H9 (cell line): Measurements from ENCODE around the gene MTX1. TPM values are rescaled to one million over a fixed set of nuclear protein-coding genes. Genes with fewer than 3 reads are reported as not detected.
"Not testable (repeated sequence)": the region's sequence is repeated elsewhere in the genome, so short reads cannot be mapped to it uniquely, and the experiment has no call there.

ENCODE experiments used
- DNase-seq: peaks from one replicate; pipeline ENCODE4 v3.0.0-alpha.2; 2017
- H2AFZ ChIP-seq: one replicate; pipeline ENCODE4 v1.6.1; 2013; ENCODE audit warnings: mild to moderate bottlenecking, low read length, control low read depth, moderate library complexity
- H2AK5ac ChIP-seq: 2 replicates; pipeline ENCODE4 v1.6.1; 2013; ENCODE audit warnings: low read length, control low read depth, mixed read lengths; ENCODE audit not compliant: insufficient read length
- H2BK120ac ChIP-seq: one replicate; pipeline ENCODE4 v1.6.1; 2013; ENCODE audit warnings: low read depth, mild to moderate bottlenecking, low read length, control low read depth, inconsistent platforms; ENCODE audit not compliant: poor library complexity, severe bottlenecking
- H2BK12ac ChIP-seq: 2 replicates; pipeline ENCODE4 v1.6.1; 2013; ENCODE audit warnings: low read length, control low read depth, mixed read lengths, low read depth; ENCODE audit not compliant: insufficient read length
- H2BK15ac ChIP-seq: 2 replicates; pipeline ENCODE4 v1.6.1; 2013; ENCODE audit warnings: low read depth, low read length, control low read depth
- H2BK20ac ChIP-seq: one replicate; pipeline ENCODE4 v1.6.1; 2013; ENCODE audit warnings: low read depth, mild to moderate bottlenecking, low read length, control low read depth, inconsistent platforms; ENCODE audit not compliant: poor library complexity, severe bottlenecking
- H2BK5ac ChIP-seq: 2 replicates; pipeline ENCODE4 v1.6.1; 2013; ENCODE audit warnings: low read length, control low read depth, mixed read lengths; ENCODE audit not compliant: insufficient read length
- H3K14ac ChIP-seq: 2 replicates; pipeline ENCODE4 v1.6.1; 2013; ENCODE audit warnings: low read length, control low read depth; ENCODE audit not compliant: insufficient read depth
- H3K18ac ChIP-seq: 2 replicates; pipeline ENCODE4 v1.6.1; 2013; ENCODE audit warnings: low read depth, mild to moderate bottlenecking, mixed read lengths, low read length, control low read depth; ENCODE audit not compliant: insufficient read length
- H3K23ac ChIP-seq: 2 replicates; pipeline ENCODE4 v1.6.1; 2013; ENCODE audit warnings: low read length, control low read depth, mixed read lengths, low read depth; ENCODE audit not compliant: insufficient read length
- H3K23me2 ChIP-seq: 2 replicates; pipeline ENCODE4 v1.6.1; 2013; ENCODE audit warnings: low read depth, mild to moderate bottlenecking, mixed read lengths, low read length, control low read depth; ENCODE audit not compliant: insufficient read length, poor library complexity, severe bottlenecking
- H3K27ac ChIP-seq: 2 replicates; pipeline ENCODE4 v1.5.1; 2013; ENCODE audit warnings: low read length, control low read depth, mixed read lengths, low read depth; ENCODE audit not compliant: insufficient read length
- H3K27me3 ChIP-seq: 2 replicates; pipeline ENCODE4 v1.6.1; 2013; ENCODE audit warnings: low read length, control low read depth, inconsistent platforms; ENCODE audit not compliant: insufficient read depth
- H3K4ac ChIP-seq: 2 replicates; pipeline ENCODE4 v1.6.1; 2013; ENCODE audit warnings: low read depth, mild to moderate bottlenecking, control low read depth, inconsistent platforms, low read length, moderate library complexity
- H3K4me1 ChIP-seq: 2 replicates; pipeline ENCODE4 v1.6.1; 2013; ENCODE audit warnings: low read length, control low read depth, inconsistent platforms; ENCODE audit not compliant: insufficient read depth
- H3K4me2 ChIP-seq: 2 replicates; pipeline ENCODE4 v1.6.1; 2013; ENCODE audit warnings: low read length, control low read depth, mixed read lengths; ENCODE audit not compliant: insufficient read length, insufficient read depth
- H3K56ac ChIP-seq: 2 replicates; pipeline ENCODE4 v1.6.1; 2013; ENCODE audit warnings: low read depth, mild to moderate bottlenecking, mixed read lengths, low read length, control low read depth; ENCODE audit not compliant: insufficient read length
- H3K79me1 ChIP-seq: 2 replicates; pipeline ENCODE4 v1.6.1; 2013; ENCODE audit warnings: low read depth, mild to moderate bottlenecking, moderate library complexity, low read length, control low read depth, inconsistent platforms; ENCODE audit not compliant: insufficient read depth, poor library complexity, severe bottlenecking
- H3K79me2 ChIP-seq: 2 replicates; pipeline ENCODE4 v1.6.1; 2013; ENCODE audit warnings: low read length, control low read depth, inconsistent platforms; ENCODE audit not compliant: insufficient read depth
- H3K9ac ChIP-seq: 2 replicates; pipeline ENCODE4 v1.6.1; 2013; ENCODE audit warnings: low read length, control low read depth, mixed read lengths; ENCODE audit not compliant: insufficient read length; ENCODE audit errors: extremely low read depth
- H3K9me3 ChIP-seq: one replicate; pipeline ENCODE4 v1.6.1; 2013; ENCODE audit warnings: low read depth, low read length, inconsistent platforms; ENCODE audit not compliant: control insufficient read depth
- H3T11ph ChIP-seq: one replicate; pipeline ENCODE4 v1.6.1; 2013; ENCODE audit warnings: mild to moderate bottlenecking, low read length, control low read depth, inconsistent platforms
- H4K20me1 ChIP-seq: one replicate; pipeline ENCODE4 v1.6.1; 2013; ENCODE audit not compliant: control insufficient read depth, insufficient read length, insufficient read depth
- H4K5ac ChIP-seq: 2 replicates; pipeline ENCODE4 v1.6.1; 2013; ENCODE audit warnings: low read depth, mild to moderate bottlenecking, mixed read lengths, low read length, control low read depth; ENCODE audit not compliant: insufficient read length
- H4K8ac ChIP-seq: replicated peaks from 2 replicates; pipeline ENCODE4 v1.6.1; 2013; ENCODE audit warnings: low read length, control low read depth, mixed read lengths, low read depth; ENCODE audit not compliant: insufficient read length
- H4K91ac ChIP-seq: 2 replicates; pipeline ENCODE4 v1.6.1; 2013; ENCODE audit warnings: low read depth, mild to moderate bottlenecking, moderate library complexity, mixed read lengths, low read length, control low read depth; ENCODE audit not compliant: insufficient read length
- H3K27ac Mint-ChIP-seq, 3 experiments: 2 replicates in 2 of 3; 3 replicates in 1 of 3; pipeline ENCODE4 v1.8.0; 2020 to 2021; ENCODE audit warnings: mixed read lengths in 3 of 3, mild to moderate bottlenecking in 1 of 3, moderate library complexity in 1 of 3
- H3K27me3 Mint-ChIP-seq: 2 replicates; pipeline ENCODE4 v1.8.0; 2021; ENCODE audit warnings: low read depth, mild to moderate bottlenecking, moderate library complexity, mixed read lengths
- H3K36me3 Mint-ChIP-seq, 3 experiments: 2 replicates in 2 of 3; 3 replicates in 1 of 3; pipeline ENCODE4 v1.8.0; 2020 to 2021; ENCODE audit warnings: low read depth in 3 of 3, mixed read lengths in 3 of 3; ENCODE audit not compliant: insufficient read depth in 1 of 3
- H3K4me1 Mint-ChIP-seq, 2 experiments: 2 replicates each; pipeline ENCODE4 v1.8.0; 2020; ENCODE audit warnings: mixed read lengths in 2 of 2
- H3K4me3 Mint-ChIP-seq, 2 experiments: 2 replicates in 1 of 2; 3 replicates in 1 of 2; pipeline ENCODE4 v1.8.0; 2020 to 2021; ENCODE audit warnings: mild to moderate bottlenecking in 2 of 2, mixed read lengths in 2 of 2, moderate library complexity in 1 of 2
- H3K9me3 Mint-ChIP-seq, 2 experiments: 2 replicates in 1 of 2; 3 replicates in 1 of 2; pipeline ENCODE4 v1.8.0; 2020; ENCODE audit warnings: mild to moderate bottlenecking in 2 of 2, mixed read lengths in 2 of 2, moderate library complexity in 1 of 2
- WGBS: extraction: QIAGEN DNeasy Blood & Tissue Kit; methylation state at CpG from one replicate; pipeline ENCODE4 v1.1.7; 2013; ENCODE audit warnings: missing lambda C conversion rate, low lambda C conversion rate, mixed read lengths; ENCODE audit not compliant: insufficient read length; ENCODE audit errors: extremely low coverage; 5-methylcytosine and 5-hydroxymethylcytosine counted together
- total RNA-seq: library from RNA; stranded (reverse); gene quantifications from 2 replicates; pipeline ENCODE4 v1.2.1, GENCODE V29; 2021

The MTX1 gene
- total RNA-seq, 1 experiment from 2014 or later, result 45.0 TPM

GRCh38 chr1:155163785-155164184, 44.7 kb upstream of the MTX1 start:
- H4K91ac ChIP-seq, H3K56ac ChIP-seq, H3K27ac ChIP-seq, H2BK120ac ChIP-seq, H3K36me3 Mint-ChIP-seq, H2BK12ac ChIP-seq, H3K9ac ChIP-seq, H4K20me1 ChIP-seq, H3K9me3 ChIP-seq, H3K9me3 Mint-ChIP-seq, H2AK5ac ChIP-seq, H2AFZ ChIP-seq, H2BK5ac ChIP-seq, H3K27ac Mint-ChIP-seq, H3T11ph ChIP-seq, H3K4me1 ChIP-seq, H3K4me2 ChIP-seq, H3K79me1 ChIP-seq, H3K27me3 ChIP-seq, H3K79me2 ChIP-seq, H3K23ac ChIP-seq, H3K18ac ChIP-seq, H2BK15ac ChIP-seq, H3K14ac ChIP-seq, H4K5ac ChIP-seq, DNase-seq, H3K4ac ChIP-seq, H3K23me2 ChIP-seq, H4K8ac ChIP-seq, H2BK20ac ChIP-seq: not testable (repeated sequence)
- WGBS, result no CpG with 5 or more reads among the region's 4 CpGs
- peaks cover 5 to 18% of the 10 kb centered on the region in 2 experiments for H3K4me1 Mint-ChIP-seq
- peak overlapping the region in 1 of 2 experiments; percentile 32; a peak in 1 of 5 replicates for H3K4me3 Mint-ChIP-seq
- peaks cover 17% of the 10 kb centered on the region for H3K27me3 Mint-ChIP-seq

DNA sequence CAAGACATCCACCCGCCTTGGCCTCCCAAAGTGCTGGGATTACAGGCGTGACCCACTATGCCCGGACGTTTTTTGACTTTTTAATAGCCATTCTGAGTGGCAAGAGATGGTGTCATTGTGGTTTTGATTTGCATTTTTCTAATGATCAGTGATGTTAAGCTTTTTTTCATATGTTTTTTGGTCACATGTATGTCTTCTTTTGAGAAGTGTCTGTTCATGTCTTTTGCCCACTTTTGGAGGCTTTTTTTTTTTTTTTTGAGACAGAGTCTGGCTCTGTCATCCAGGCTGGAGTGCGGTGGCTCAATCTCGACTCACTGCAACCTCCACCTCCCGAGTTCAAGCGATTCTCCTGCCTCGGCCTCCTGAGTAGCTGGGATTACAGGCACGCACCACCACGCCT, 43.9 kb upstream of the MTX1 start:
- H3K9me3 Mint-ChIP-seq, H4K5ac ChIP-seq, H3K4me1 ChIP-seq, H3K18ac ChIP-seq, H2BK15ac ChIP-seq, H3K23me2 ChIP-seq, H3K79me2 ChIP-seq, H3K23ac ChIP-seq, H2AFZ ChIP-seq, H2BK20ac ChIP-seq, H2BK120ac ChIP-seq, DNase-seq, H3K4me3 Mint-ChIP-seq, H3K27me3 ChIP-seq, H3K27ac ChIP-seq, H3T11ph ChIP-seq, H4K8ac ChIP-seq, H2BK12ac ChIP-seq, H3K4ac ChIP-seq, H2BK5ac ChIP-seq, H3K27ac Mint-ChIP-seq, H3K9ac ChIP-seq, H3K79me1 ChIP-seq, H4K91ac ChIP-seq, H3K27me3 Mint-ChIP-seq, H2AK5ac ChIP-seq, H3K4me2 ChIP-seq, H4K20me1 ChIP-seq, H3K56ac ChIP-seq, H3K14ac ChIP-seq, H3K9me3 ChIP-seq, H3K36me3 Mint-ChIP-seq: not testable (repeated sequence)
- WGBS, result no CpG with 5 or more reads among the region's 11 CpGs
- H3K4me1 Mint-ChIP-seq, result peaks cover 5 to 18% of the 10 kb centered on the region in 2 experiments
